Measurements from ENCODE around the gene ORC4.
"Not testable (repeated sequence)": the region's sequence is repeated elsewhere in the genome, so short reads cannot be mapped to it uniquely, and the experiment has no call there.

The ORC4 gene

GRCh38 chr2:147996828-147997227, 23.7 kb downstream of the ORC4 start:
- Mint-ChIP-seq H3K27me3 (ENCODE audit: low read depth, poor library complexity) (no peaks in the 10 kb centered on the region), H3K9me3 (peaks cover 51% of the 10 kb centered on the region), H3K4me3 (no peak overlapping the region), H3K27ac (no peak overlapping the region), H3K4me1 (peaks cover 10% of the 10 kb centered on the region), H3K36me3 (ENCODE audit: low read depth) (peaks cover 89% of the 10 kb centered on the region)
- no peak for TF ChIP-seq CTCF (IDR thresholded peaks at IDR 0.05)
- no peak for DNase-seq

- Mint-ChIP-seq H3K9me3 (peaks cover 42% of the 10 kb centered on the region), H3K4me1 (peaks cover 10% of the 10 kb centered on the region), H3K36me3 (ENCODE audit: low read depth) (peaks cover 72% of the 10 kb centered on the region)
- not testable (repeated sequence) for H3K27ac Mint-ChIP-seq; H3K4me3 Mint-ChIP-seq; DNase-seq; H3K27me3 Mint-ChIP-seq (ENCODE audit: low read depth, poor library complexity)
Observed at GRCh38 chr2:147994965-147995364, 25.6 kb downstream of the ORC4 start.

- Mint-ChIP-seq H3K4me1 (no peaks in the 10 kb centered on the region), H3K4me3 (no peak overlapping the region), H3K36me3 (ENCODE audit: low read depth) (peaks cover 46% of the 10 kb centered on the region), H3K27ac (peak overlapping the region; percentile 65), H3K27me3 (ENCODE audit: low read depth, poor library complexity) (no peaks in the 10 kb centered on the region), H3K9me3 (peaks cover 13% of the 10 kb centered on the region)
- no peak for DNase-seq
- TF ChIP-seq CTCF (IDR thresholded peaks at IDR 0.05) = peak; percentile 13
Observed at GRCh38 chr2:147989809-147990403, 30.6 kb downstream of the ORC4 start.

GRCh38 chr2:147989102-147989501, 31.4 kb downstream of the ORC4 start:
- H3K9me3 Mint-ChIP-seq = peaks cover 6% of the 10 kb centered on the region
- H3K27ac Mint-ChIP-seq = no peak overlapping the region
- H3K27me3 Mint-ChIP-seq (ENCODE audit: low read depth, poor library complexity) = no peaks in the 10 kb centered on the region
- H3K4me3 Mint-ChIP-seq = no peak overlapping the region
- TF ChIP-seq CTCF (IDR thresholded peaks at IDR 0.05) = no peak
- H3K36me3 Mint-ChIP-seq (ENCODE audit: low read depth) = peaks cover 38% of the 10 kb centered on the region
- no peak for DNase-seq
- no peaks in the 10 kb centered on the region for H3K4me1 Mint-ChIP-seq

- Mint-ChIP-seq H3K36me3 (ENCODE audit: low read depth) (peaks cover 47% of the 10 kb centered on the region), H3K4me1 (no peaks in the 10 kb centered on the region), H3K27me3 (ENCODE audit: low read depth, poor library complexity) (no peaks in the 10 kb centered on the region), H3K4me3 (no peak overlapping the region), H3K27ac (no peak overlapping the region), H3K9me3 (peaks cover 27% of the 10 kb centered on the region)
- TF ChIP-seq CTCF (IDR thresholded peaks at IDR 0.05) = no peak
- DNase-seq = no peak
Observed at GRCh38 chr2:147980940-147981528, 39.5 kb downstream of the ORC4 start.

- no peak for DNase-seq
- Mint-ChIP-seq H3K27me3 (ENCODE audit: low read depth, poor library complexity) (no peaks in the 10 kb centered on the region), H3K27ac (peak overlapping the region; percentile 70), H3K4me3 (no peak overlapping the region), H3K36me3 (ENCODE audit: low read depth) (peaks cover 39% of the 10 kb centered on the region), H3K4me1 (no peaks in the 10 kb centered on the region), H3K9me3 (peaks cover 27% of the 10 kb centered on the region)
- no peak for TF ChIP-seq CTCF (IDR thresholded peaks at IDR 0.05)
Observed at GRCh38 chr2:147977679-147978078, 42.9 kb downstream of the ORC4 start.

All from nephron progenitor cell (in vitro differentiated cells).